Left forelimb (tissue), 1 donor: ENCODE measurements around the gene ECHDC1.
A peak's percentile ranks its signal among the peaks of the same experiment; 100 is the strongest.
"Not testable (repeated sequence)": the region's sequence is repeated elsewhere in the genome, so short reads cannot be mapped to it uniquely, and the experiment has no call there.

Experiments used
- DNase-seq: peaks from one replicate; pipeline ENCODE4 v3.0.0-alpha.2; 2018; ENCODE audit warnings: low spot score

The ECHDC1 gene, protein sequence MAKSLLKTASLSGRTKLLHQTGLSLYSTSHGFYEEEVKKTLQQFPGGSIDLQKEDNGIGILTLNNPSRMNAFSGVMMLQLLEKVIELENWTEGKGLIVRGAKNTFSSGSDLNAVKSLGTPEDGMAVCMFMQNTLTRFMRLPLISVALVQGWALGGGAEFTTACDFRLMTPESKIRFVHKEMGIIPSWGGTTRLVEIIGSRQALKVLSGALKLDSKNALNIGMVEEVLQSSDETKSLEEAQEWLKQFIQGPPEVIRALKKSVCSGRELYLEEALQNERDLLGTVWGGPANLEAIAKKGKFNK

DNA sequence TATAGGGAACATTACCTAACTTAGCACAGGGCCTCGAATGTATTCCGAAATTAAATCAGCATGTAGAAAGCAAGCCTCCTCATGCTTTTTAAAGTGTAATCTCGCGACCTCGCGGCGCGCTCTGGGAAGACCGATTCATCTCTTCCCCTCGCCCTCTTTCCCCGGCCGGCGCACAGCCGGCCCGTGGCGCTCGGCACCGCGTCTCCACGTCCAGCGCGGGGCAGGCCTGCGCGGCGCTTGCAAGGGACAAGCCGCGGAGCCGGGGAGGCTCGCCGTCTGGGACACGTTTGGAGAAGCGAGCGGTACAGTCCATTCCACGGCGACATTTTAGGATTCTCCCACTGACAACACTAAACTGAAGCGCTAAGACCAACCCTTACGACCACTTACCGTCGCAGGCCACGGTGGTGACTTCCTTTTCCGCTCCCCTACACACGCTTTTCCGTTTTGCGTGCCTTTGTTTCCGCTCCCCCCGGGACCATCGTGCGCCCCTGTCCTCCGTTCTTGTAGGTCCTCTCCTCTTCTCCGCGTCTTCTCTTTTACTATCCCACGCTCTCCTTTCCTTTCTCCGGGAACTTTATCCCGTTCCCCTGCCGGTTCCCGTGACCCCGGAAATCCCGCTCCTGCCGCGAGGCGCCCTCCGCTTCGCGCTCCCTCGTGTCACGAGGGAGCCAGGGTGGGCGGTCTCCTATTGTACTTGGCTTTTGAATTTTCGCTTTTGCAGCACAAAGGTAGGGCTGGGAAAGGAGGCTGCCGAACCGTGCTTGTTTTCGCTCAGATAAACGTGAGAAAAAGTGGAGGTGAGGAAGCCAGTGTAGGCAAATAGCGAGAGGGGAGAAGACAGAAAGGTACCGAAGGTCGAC is at the start of gene ECHDC1:
Gene ECHDC1, minus strand, starts transcription at position 664 of the 863 bp plus-strand sequence. CDS start 12,581 bp downstream, outside the sequence.
- peak; percentile 84 for DNase-seq

DNA sequence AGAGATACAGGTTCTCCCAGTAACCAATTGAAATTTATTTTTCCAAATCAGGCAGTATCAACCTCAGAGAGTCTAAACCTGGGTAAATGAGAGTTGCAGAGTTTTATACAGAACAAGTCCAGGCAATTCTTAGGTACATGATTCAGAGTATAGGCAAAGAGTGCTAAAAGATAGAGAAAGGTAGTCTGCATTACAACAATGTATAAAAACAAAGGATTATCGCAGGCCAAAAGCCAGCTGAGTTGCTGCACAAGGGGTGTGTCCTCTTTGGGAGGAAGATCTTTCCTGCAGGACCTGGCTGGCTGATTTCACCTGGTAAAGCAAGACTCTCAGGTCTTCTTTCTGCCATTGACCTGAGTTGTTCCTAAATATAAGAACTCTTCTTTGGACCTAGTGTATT is 48.9 kb upstream of the ECHDC1 start:
- DNase-seq: no peak

DNA sequence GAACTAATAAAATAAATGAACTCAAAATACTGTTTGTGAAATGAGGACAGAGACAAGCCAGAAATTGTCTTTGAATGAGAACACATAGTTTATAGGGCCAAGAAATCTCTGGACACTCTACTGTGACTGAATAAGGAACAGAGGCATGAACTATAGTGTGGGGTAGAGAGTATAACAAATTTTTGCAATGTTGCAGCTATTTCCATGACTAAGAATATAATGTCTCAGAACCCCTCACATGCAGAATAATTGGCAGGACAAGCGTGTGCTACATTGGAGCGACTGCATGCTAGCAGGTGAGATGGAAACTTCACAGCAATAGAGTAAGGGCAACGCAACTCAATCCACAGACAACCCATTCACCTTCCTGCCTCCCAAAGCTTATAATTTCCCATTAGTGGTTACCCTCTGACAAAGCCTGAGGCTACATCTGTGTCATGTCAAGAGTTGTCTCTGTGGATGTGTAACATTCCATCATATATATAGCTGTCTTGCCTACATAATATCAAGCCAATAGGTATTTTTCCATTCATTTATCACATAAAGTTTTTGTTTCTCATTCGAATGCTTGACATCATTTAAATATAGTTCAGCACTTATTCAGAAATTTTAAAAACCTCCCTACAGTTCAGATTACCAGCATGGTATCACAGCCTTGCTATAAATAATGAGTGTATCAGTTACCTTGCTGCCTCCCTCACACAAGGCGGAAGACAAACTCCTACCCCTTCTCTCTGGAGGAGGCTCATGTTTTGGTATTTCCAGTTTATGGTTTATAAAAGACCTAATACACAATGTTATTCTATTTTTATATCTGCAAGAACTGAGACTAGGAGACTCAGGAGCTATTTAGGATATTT is 47.9 kb upstream of the ECHDC1 start:
- DNase-seq: no peak

DNA sequence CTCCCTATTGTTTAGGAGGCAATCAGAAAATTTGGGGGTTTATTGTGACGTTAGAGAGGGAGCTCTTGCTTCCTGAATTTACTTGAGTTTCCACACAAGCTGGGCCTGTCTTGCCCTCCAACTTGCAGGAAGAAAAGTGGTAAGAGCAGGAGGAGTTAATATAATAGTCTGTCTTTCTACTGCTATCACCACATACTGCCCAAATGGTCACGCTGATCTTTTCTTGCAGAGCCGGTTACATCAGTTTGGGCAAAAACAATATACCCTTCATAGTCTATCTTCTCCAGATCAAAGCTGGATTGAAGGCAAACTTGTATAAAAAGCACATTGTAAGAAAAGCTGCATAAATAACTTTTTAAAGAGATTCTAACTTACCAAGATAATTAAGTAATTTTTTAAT is 46.3 kb upstream of the ECHDC1 start:
- no peak for DNase-seq

DNA sequence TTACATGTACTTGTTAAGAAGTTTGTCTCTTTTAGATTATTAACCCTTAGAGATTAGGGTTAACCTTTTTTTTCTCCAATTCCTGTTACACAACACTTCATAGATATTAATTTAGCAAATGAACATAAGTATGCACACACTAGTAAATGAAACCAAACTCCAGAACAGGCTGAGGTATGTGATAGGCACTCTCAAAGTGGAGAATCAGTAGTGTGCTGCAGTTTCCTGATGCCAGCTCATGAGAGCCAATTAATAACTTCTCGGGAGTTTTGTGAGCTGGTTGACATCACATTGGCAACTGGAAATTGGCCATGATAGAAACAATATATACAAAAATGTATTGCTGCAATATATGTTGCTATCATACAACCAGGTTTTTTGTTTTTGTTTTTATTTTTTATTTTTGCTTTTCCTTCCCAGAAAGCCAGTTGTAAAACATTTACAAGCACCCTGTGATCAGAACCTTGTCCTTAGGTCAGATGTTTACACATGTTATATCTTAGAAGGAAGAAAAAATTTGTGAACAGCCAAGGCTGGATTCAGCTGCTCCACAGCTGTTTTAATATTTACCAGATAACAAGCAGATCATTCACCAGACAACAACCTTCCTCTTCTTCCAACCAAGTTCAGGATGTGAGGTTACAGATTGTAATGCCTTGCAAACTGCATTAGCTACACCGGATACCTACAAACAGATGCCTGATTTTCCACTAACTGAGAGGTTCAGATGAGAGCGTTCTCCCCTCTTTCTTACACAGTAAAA is 42.4 kb upstream of the ECHDC1 start:
- no peak for DNase-seq

DNA sequence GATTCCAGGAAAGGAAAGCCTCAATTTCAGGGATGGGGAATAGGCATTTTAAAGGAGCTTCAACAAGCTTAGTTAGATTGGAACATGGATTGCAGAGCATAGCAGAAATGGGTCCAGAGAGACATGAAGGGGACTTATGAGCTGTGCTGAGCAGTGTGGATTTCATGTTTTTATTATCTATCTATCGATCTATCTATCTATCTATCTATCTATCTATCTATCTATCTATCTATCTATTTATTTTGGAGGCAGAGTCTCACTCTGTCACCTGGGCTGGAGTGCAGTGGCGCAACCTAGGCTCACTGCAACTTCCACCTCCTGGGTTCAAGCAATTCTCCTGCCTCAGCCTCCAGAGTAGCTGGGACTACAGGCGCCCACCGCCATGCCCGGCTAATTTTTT is 41.4 kb upstream of the ECHDC1 start:
- not testable (repeated sequence) for DNase-seq

DNA sequence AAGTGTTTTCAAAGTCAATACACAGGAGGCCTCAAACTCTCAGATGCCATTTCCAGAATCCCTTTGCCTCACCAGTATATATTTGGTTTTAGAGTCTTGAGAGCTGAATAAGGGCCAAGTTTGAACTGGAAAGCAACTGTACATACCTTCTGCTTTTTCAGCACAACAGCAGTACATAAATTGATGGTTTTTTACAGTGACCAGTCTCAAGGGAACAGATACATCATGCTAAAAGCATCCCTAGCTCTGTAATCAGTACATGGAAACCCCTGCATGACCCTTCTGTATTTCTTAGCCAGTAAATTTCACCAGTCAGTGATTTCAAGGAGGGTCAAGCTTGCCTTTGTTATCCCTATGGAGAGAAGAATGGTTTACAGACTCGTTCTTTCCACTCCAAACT is 40.6 kb upstream of the ECHDC1 start:
- no peak for DNase-seq

DNA sequence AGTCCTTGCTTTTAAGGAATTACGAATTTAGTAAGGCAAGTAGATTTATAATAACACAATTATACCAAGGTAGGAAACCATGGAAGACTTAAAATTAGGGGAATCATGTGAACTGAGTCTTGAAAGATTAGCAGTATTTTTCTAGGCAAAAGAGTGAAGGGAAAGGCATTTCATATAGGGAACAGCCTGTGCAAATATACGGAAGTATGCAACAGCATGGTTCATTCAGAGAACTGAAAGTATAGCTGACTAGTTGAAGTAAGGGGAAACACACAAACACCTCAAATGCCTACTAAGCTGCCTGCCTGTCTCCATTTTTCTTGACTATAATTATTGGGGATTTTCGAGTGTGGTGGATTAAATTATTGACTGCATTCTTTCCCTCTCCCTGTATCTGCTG is 39.0 kb upstream of the ECHDC1 start:
- DNase-seq: no peak

DNA sequence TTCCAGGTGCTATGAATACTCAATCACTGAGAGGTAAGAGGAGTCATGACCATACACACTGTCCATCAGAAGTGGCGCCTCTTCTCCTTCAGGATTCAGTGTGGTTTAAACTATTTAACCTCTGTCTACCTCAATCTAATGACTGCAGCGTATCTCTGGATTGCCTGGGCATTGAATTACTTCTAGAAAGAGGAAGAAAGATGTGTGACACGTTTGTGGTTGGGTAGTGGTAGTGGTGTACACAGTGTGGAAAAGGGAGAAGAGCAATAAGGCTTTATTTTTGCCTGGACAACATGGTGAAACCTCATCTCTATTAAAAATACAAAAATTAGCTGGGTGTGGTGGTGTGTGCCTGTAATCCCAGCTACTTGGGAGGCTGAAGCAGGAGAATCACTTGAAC is 38.0 kb upstream of the ECHDC1 start:
- DNase-seq: no peak

DNA sequence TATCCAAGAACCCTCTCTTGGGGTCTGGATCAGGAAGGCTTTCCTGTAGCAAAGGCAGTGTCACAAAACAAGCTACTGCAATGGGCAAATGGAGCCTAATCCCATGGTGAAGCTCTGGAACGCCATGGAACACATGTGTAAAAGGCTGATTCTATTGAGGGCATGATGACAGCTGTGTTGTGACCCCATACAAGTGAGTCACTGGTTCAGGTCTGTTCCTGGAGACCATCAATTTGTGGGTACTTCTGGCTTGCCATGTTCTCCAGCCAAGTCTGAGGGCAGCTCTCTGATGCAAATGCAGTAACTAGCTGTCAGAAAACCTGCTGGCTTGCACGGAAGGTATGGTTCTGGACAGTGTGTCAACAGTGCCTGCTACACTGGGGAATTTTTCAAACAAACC is 33.3 kb upstream of the ECHDC1 start:
- DNase-seq: no peak

DNA sequence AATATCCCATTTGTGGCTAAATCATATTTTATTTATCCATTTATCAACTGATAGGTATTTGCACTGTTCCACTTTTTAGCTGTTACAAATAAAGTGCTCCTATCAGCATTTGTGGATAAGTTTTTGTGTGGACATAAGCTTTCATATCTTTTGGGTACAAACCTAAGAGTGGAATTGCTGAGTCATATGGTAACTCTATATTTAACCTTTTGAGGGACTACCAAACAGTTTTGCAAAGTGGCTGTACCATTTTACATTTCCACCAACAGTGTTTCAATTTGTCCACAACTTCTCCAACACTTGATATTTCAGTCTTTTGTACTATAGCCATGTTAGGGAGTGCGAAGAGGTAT is 23.6 kb upstream of the ECHDC1 start:
- no peak for DNase-seq

DNA sequence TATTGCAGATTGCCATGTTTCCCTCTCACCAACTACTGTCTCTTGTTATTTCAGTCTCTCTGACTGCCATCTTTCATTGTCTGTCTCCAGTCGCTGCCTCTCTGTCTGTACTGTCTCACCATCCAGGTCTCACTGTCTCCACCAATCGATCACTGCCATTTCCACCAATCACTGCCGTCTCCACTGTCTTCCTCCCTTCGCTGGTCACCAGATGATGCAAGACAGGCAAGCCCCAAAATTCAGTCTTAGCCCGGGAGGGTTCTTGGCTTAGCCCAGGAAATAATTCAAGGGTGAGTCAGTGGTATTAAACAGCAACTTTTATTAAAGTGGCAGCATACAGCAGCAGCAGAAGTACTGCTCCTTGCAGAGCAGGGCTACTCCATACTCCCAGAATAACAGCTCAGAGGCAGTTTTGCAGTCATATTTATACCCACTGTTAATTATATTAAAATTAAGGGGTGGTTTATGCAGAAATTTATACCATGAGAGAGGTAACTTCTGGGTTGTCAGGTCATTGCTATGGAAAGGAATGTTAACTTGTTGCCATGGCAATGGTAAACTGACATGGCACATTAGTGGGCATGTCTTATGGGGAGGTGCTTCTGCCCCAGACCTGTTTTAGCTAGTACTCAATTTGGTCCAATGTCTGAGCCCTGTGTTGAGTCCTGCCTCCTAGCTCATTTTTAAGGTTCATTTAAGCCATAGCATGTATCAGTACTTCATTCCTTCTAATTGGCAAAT is 23.0 kb upstream of the ECHDC1 start:
- DNase-seq: no peak

DNA sequence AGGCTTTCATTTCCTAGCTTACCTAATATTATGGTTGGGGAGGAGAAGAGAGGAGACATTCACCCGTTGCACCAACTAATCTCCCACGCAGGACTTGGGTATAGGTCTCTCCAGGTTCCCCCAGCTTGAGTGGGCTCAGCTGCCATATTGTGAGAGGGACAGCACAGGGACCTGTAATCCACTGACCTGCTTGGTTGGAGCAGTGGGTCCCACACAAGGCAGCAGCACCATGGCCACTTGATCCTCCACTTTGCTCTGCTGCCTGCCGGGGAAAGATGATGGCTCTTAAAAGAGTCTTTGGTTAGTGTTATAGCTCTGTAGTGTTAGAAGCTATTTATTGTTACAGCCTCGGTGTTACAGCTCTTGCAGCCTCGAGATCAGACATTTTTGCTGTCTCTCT is 22.5 kb upstream of the ECHDC1 start:
- no peak for DNase-seq

DNA sequence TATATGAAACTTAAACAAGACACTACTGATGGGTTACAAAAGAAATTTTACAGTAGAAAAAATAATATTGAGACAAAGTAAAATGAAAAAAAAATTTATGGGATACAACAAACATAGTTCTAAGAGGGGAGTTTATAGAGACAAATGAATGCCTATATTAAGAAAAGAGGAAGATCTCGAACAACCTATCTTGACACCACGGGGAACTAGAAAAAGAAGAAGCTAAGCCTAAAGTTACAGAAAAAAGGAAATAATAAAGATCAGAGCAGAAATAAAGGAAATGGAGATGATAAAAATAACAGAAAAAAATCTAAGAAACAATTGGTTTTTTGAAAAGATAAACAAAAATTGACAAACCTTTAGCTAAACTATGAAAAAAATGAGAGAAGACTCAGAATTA is 9.1 kb upstream of the ECHDC1 start:
- no peak for DNase-seq

DNA sequence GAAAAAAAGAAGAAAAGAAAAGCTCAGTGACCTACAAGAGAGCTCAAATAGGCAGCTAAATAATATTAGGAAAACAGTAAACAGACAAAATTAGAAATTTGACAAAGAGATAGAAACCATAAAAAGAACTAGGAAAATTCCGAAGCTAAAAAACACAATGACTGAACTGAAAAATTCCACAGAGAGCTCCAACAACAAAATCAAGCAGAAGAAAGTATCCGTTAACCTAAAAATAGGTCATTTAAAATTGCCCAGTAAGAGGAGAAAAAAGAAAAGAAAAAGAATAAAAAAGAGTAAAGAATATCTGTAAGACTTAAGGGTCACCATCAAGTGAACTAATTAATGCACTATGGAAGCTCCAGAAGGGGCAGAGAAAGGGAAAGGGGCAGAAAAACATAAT is 6.6 kb upstream of the ECHDC1 start:
- no peak for DNase-seq

DNA sequence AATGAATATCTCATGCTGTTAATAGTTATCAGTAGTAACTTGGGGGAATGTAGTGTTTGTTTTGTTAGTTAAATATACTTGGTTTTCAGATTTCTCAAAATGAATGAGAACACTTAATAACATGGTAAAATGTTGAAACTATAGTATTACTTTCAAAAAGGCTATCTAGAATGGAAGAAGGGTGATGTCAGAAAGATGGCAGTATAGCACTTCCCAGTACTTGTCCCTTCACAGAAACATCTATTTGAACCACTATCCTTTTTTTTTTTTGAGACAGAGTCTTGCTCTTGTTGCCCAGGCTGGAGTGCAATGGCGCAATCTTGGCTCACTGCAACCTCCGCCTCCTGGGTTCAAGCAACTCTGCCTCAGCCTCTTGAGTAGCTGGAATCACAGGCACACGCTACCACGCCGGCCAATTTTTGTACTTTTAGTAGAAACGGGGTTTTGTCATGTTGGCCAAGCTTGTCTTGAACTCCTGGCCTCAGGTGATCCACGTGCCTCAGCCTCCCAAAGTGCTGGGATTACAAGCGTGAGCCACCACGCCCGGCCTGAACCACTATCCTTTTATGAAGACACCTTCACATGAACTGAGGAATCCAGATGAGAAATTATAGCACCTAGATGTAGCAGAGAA is 4.7 kb upstream of the ECHDC1 start:
- no peak for DNase-seq

DNA sequence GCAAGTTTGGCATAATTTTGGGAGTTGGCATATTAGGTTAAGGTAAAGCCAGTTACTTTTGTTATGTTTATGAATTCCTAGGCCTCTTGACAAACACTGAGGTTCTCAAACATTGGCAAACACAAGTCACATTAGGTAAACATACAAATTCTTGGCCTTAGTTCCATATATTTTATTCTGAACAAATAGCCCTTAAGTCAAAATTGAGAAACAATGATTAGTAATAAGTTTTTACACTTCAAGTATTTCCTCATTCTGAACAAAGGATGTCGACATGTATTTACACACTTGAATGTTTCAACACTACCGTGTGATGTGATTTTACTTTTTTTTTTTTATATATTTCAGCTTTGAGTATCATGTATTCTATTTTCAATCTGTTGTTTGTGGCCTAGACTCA is 3.8 kb upstream of the ECHDC1 start:
- no peak for DNase-seq

DNA sequence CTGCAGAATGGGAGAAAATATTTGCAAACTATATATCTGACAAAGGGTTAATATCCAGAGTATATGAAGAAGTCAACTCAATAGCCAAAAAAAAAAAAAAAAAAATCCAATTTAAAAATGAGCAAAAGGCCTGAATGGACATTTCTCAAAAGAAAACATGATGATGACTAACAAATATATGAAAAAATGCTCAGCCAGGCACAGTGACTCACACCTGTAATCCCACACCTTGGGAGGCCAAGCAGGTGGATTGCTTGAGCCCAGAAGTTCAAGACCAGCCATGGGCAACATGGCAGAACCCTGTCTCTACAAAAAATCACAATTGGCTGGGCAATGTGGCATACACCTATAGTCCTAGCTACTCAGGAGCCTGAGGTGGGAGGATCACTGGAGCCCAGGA is 2.1 kb upstream of the ECHDC1 start:
- no peak for DNase-seq

DNA sequence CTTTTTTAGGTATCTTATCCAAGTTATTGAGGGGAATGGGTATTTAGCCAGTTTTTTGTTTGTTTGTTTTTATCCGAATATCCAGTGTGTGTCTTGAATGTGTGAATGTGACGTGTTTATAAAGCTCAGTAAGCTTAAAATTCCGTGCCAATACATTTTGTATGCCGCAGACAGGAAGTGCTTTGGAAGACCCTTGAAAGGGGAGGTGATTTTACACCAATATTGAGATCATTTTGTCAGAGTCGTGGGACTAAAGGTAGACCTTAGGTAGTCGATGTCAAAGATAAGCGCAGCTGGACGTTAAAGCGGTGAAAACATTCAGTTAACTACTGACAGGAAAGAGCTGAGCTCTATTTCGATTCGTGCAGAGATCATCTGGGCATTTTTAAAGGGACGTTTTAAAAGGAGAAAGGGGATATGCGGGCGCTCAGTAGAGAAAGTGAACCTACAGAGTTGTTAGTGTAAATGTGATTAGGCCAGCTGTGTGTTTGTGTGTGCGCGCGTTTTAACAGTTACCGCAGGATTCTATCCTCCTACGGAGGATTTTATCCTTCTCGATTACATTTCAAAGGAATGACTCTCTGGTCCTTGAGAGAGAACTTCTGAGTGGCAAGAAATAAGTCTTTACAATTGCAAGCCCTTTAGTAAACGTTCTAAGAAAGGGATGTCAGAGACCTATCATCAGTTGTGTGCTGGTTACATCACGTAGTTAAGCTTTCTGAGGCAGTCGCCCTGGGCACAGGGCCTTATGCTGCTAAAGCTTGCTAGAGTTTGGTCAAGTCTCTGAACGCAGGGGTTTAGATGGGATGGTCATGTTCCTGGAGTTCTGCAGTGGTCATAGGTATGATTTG is 625 bp upstream of the ECHDC1 start:
- DNase-seq: no peak
